Measurements from ENCODE around the gene SLC16A5. TPM values are rescaled to one million over a fixed set of nuclear protein-coding genes. Genes with fewer than 3 reads are reported as not detected.
A peak's percentile ranks its signal among the peaks of the same experiment; 100 is the strongest.

SLC16A5 gene
- total RNA-seq, 8 experiments from 2014 or later = 0.09 to 16.6 (median 5.0) TPM; not detected in 3

DNA sequence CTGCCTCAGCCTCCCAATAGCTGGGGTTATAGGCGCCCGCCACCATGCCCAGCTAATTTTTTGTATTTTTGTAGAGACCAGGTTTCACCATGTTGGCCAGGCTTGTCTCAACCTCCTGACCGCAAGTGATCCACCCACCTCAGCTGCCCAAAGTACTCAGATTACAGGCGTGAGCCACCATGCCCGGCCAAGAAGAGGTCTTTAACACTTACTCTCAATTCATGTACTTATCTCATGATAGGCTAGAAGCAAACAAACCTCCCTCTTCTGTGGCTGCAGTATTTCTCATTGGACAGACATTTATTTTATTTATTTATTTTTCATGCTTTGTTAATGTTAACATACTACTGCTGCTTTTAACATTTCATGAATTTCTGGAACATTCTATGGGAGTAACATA lies 50.8 kb downstream of the SLC16A5 start:
- ATAC-seq (replicated peaks in 6 of 8) = no peak
- 80 to 100% (median 98%) methylated on average over 1 to 5 of the region's 5 CpGs for WGBS, 10 experiments
- in situ Hi-C loops (cut with MboI; ENCODE audit: low pct_unique_long_range_greater_than_20kb in 2 of 9, low sequenced_read_pairs in 9 of 9, unreplicated experiment in 9 of 9) = no loop called here
- Histone ChIP-seq H3K27ac (no peak overlapping the region), H3K4me1 (replicated peaks in 1 of 2) (no peaks in the 10 kb centered on the region), H3K4me3 (no peak overlapping the region)

DNA sequence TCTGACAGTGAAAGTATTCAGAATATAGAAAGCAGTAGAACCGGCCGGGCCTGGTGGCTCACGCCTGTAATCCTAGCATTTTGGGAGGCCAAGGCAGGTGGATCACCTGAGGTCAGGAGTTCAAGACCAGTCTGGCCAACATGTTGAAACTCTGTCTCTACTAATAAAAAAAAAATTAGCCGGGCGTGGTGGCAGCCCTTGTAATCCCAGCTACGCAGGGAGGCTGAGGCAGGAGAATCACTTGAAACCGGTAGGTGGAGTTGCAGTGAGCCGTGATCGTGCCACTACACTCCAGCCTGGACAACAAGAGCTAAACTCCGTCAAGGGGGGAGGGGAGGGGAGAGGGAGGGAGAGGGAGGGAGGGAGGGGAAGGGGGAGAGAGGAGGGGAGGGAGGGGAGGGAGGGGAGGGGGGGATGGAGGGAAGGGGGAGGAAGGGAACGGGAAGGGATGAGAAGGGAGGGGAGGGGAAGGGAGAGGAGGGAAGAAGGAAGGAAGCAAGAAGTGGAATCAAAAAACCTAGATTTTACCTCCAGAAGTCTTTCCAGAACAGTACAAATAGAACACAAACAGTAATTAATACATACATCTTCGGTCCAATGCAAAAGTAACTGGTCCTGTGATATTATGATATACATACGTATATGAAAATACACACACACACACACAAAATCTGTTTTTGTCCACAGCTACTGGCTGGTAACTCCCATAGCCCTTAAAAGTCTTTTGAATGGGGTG lies 54.6 kb downstream of the SLC16A5 start:
- ATAC-seq (replicated peaks in 6 of 8) = no peak
- 73 to 100% (median 100%) methylated on average over 1 to 3 of the region's 13 CpGs; no CpG with 5 or more reads in 2 of the 10 experiments for WGBS, 10 experiments
- no peak overlapping the region for H3K4me3 ChIP-seq
- no peaks in the 10 kb centered on the region for H3K4me1 ChIP-seq (replicated peaks in 1 of 2)
- H3K27ac ChIP-seq = no peak overlapping the region
- in situ Hi-C loops (cut with MboI; ENCODE audit: low pct_unique_long_range_greater_than_20kb in 2 of 9, low sequenced_read_pairs in 9 of 9, unreplicated experiment in 9 of 9) = no loop called here

DNA sequence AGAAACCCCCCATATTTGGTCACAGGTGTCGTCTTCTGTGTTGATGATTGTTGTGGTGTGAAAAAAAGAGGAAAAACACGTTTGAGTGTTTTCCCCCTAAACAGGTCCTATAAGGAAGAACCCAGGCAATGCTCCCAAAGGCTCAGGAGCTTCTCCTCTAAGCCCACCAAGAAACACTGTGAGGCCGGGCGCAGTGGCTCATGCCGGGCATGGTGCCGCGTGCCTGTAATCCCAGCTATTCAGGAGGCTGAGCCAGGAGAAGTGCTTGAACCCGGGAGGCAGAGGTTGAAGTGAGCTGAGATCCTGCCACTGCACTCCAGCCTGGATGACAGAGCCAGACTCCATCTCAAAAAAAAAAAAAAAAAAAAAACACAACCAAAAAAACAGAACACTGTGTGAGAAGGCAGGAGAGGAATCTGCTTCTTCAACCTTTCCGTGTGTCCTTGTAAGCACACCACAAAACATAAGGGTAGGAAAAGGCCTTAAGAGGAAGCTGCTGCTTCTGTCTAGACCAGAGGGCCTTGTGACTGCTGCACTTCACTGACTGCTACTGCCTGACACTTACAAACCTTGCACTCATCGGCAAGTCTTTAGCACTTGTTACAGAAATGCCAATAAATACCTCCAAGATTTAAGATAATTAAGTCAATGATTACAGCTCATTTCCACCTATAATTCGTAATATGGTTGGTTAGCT lies 57.2 kb downstream of the SLC16A5 start:
- ATAC-seq (replicated peaks in 6 of 8) = no peak
- Histone ChIP-seq H3K4me1 (replicated peaks in 1 of 2) (peaks cover 1 to 3% of the 10 kb centered on the region in 2 donors), H3K27ac (no peak overlapping the region), H3K4me3 (no peak overlapping the region)
- in situ Hi-C loops (cut with MboI; ENCODE audit: low pct_unique_long_range_greater_than_20kb in 2 of 9, low sequenced_read_pairs in 9 of 9, unreplicated experiment in 9 of 9) = no loop called here
- 83 to 100% (median 95%) methylated on average over 1 to 9 of the region's 11 CpGs for WGBS, 10 experiments

DNA sequence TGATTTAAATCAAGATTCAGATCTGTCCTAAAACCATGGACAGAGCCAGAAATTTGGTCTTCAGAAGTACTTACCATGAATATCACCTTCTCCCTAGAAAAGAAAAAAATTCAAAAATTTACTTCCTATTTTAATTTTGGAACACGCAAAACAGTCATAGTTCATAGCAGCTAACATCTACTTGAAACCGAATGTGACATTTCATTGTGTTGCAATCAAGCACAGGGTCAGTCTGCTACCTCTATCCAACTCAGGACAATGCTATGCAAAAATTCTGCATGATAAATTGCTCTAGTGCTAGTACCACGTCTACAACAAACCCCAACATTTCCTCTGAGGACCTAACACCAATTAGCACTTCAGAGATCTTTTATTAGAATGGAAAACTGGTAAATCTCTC lies 58.8 kb downstream of the SLC16A5 start:
- peaks cover 15 to 17% of the 10 kb centered on the region in 2 donors for H3K4me1 ChIP-seq (replicated peaks in 1 of 2)
- WGBS, 10 experiments = 43 to 100% (median 88%) methylated on average over 1 to 3 of the region's 3 CpGs; no CpG with 5 or more reads in 1 of the 10 experiments
- in situ Hi-C loops (cut with MboI; ENCODE audit: low pct_unique_long_range_greater_than_20kb in 2 of 9, low sequenced_read_pairs in 9 of 9, unreplicated experiment in 9 of 9) = no loop called here
- H3K27ac ChIP-seq = no peak overlapping the region
- H3K4me3 ChIP-seq = no peak overlapping the region
- no peak for ATAC-seq (replicated peaks in 6 of 8)

DNA sequence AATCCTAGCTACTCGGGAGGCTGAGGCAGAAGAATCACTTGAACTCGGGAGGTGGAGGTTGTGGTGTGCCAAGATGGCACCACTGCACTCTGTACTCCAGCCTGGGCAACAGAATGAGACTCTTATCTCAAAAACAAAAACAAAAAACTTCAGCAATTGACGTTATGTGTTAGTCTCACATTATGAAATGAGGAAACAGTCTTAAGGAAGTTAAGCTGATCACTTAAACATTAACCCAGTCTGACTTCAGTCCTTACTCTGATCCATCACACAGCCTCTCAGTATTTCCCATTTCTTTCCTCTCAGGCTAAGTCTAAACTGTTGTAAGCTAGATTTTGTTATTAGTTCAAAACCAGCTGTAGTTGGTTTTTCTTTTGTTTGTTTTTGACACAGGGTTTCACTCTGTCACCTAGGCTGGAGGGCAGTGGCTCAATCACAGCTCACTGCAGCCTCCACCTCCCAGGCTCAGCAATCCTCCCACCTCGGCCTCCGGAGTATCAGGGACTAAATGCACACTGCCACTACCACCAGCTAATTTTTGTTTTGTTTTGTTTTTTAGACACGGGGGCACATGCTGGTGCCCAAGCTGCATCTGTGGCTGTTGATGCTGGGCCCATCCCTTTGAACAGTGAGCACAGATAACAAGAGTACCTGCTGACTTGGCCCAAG lies 60.3 kb downstream of the SLC16A5 start:
- no peak for ATAC-seq (replicated peaks in 6 of 8)
- WGBS, 10 experiments = 82 to 100% (median 100%) methylated on average over 1 to 5 of the region's 6 CpGs; no CpG with 5 or more reads in 3 of the 10 experiments
- peaks cover 15 to 20% of the 10 kb centered on the region in 2 donors for H3K4me1 ChIP-seq (replicated peaks in 1 of 2)
- in situ Hi-C loops (cut with MboI; ENCODE audit: low pct_unique_long_range_greater_than_20kb in 2 of 9, low sequenced_read_pairs in 9 of 9, unreplicated experiment in 9 of 9) = no loop called here
- H3K27ac ChIP-seq = no peak overlapping the region
- H3K4me3 ChIP-seq = no peak overlapping the region

DNA sequence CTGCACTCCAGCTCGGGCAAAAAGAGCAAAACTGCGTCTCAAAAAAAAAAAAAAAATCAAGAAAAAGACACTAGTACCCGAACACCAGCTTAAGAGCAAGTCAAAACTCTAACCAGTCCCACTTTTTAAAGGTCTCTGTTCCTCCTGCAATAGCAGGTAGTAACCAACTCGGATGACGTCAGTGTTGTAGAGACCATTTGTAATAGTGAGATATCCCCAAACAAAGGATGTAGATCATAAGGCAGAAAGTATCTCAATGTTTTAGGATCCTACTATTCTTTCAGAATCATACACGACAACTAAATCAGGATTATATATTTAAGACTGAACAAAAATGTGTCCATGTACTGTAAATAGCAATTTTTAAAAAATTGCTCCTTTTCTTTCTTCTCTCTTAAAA lies 64.2 kb downstream of the SLC16A5 start:
- WGBS, 10 experiments = 16 to 100% (median 65%) methylated on average over 1 to 6 of the region's 6 CpGs
- no peak for ATAC-seq (replicated peaks in 6 of 8)
- Histone ChIP-seq H3K27ac (peak overlapping the region; percentile 9 to 85), H3K4me1 (replicated peaks in 1 of 2) (peaks cover 19 to 26% of the 10 kb centered on the region in 2 donors), H3K4me3 (peak overlapping the region; percentile 88 to 98 (median 91))
- in situ Hi-C loops (cut with MboI; ENCODE audit: low pct_unique_long_range_greater_than_20kb in 2 of 9, low sequenced_read_pairs in 9 of 9, unreplicated experiment in 9 of 9) = no loop called here

DNA sequence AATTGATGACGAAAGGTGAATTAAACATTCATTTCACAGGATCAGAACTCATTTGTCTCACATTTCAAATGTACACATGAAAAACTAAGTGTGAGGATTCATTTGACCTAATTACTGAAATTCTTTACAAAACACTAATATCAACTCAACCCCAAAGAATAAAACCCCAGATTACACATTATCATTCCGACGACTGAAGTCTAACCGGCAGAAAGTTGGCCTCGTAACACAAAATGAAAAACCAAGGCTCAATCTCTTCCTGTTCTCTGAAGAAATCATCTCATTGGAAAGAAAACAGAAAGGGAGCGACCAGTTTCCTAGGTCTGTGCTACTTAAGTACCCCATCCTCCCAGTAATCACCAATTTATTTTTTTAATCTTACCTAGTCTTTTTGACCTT lies 64.8 kb downstream of the SLC16A5 start:
- ATAC-seq (replicated peaks in 6 of 8) = no peak
- peak overlapping the region; percentile 85 to 87 for H3K27ac ChIP-seq
- in situ Hi-C loops (cut with MboI; ENCODE audit: low pct_unique_long_range_greater_than_20kb in 2 of 9, low sequenced_read_pairs in 9 of 9, unreplicated experiment in 9 of 9) = no loop called here
- peak overlapping the region; percentile 88 to 98 (median 91) for H3K4me3 ChIP-seq
- WGBS, 10 experiments = 0 to 96% (median 5%) methylated on average over 1 to 6 of the region's 6 CpGs
- peaks cover 19 to 26% of the 10 kb centered on the region in 2 donors for H3K4me1 ChIP-seq (replicated peaks in 1 of 2)

DNA sequence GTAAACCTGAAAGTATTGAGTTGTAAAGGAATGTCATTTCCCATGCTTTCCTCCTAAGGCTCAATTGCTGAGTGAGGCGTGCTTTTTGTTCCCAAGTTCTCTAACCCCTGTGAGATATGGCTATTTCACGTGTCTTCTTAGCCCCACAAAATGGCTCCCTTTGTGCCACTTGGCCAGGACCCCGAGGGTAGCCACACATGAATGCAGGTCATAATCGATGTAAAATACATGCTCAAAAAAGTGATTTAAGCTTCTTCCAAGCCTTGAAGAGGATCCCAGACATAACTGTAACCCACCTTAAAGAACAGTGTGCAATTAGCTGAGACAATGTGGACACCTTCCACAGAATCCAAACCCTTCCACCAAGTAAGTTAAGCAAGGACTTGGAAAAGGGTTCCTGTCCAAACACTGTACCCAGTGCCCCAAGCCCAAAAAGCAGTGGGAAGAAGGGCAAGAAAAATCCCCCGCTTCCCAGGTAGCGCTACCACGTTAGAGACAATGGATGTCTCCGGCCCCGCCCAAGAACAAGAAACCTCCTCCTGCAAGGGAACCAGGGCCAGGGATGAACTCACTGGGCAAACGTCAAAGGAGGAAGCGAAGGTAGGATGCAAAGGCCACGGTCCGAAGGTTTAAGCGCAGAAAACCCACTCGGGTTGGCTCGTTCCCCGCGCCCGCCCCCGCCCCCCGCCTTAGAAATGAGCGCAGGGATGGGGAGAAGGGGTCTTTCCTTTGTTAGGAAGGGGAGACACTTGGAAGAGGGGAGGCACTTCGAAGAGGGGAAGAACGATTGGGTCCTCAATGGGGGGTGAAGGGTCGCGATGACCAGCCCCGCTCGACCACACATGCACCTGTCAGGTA lies 65.4 kb downstream of the SLC16A5 start:
- in situ Hi-C loops (cut with MboI; ENCODE audit: low pct_unique_long_range_greater_than_20kb in 2 of 9, low sequenced_read_pairs in 9 of 9, unreplicated experiment in 9 of 9) = no loop called here
- peak overlapping the region; percentile 85 to 87 for H3K27ac ChIP-seq
- peak overlapping the region; percentile 88 to 98 (median 91) for H3K4me3 ChIP-seq
- H3K4me1 ChIP-seq (replicated peaks in 1 of 2) = peaks cover 19 to 26% of the 10 kb centered on the region in 2 donors
- WGBS, 10 experiments = 0 to 40% (median 0%) methylated on average over 1 to 8 of the region's 28 CpGs
- ATAC-seq (replicated peaks in 6 of 8) = peak in 4 of 8 experiments; percentile 1 to 3 (median 2)

DNA sequence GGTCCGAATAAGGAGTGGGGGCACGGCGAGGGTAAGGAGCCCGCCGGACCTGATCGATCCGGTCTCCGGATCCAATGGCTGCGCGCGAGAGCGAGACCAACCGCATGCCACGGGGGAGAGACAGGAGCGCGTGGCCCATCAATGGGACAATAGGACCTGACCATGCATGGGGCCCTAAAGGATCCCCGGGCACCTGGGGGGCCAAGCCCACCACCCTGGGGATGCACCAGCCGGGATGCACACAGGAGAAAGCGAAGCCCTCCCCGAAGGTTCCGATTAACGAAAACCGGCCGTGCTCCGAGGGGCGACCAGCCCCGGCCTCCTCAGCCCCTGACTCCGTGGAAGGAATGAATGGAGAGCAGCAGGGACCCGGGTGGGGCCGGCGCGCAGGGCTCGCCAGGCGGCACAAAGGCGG lies 66.0 kb downstream of the SLC16A5 start:
- Histone ChIP-seq H3K4me1 (replicated peaks in 1 of 2) (peaks cover 19 to 26% of the 10 kb centered on the region in 2 donors), H3K27ac (peak overlapping the region; percentile 85 to 87), H3K4me3 (peak overlapping the region; percentile 88 to 98 (median 91))
- in situ Hi-C loops (cut with MboI; ENCODE audit: low pct_unique_long_range_greater_than_20kb in 2 of 9, low sequenced_read_pairs in 9 of 9, unreplicated experiment in 9 of 9) = no loop called here
- ATAC-seq (replicated peaks in 6 of 8) = peak; percentile 4 to 42 (median 24)
- WGBS, 10 experiments = 1% methylated on average over 17 of the region's 35 CpGs; no CpG with 5 or more reads in 9 of the 10 experiments

DNA sequence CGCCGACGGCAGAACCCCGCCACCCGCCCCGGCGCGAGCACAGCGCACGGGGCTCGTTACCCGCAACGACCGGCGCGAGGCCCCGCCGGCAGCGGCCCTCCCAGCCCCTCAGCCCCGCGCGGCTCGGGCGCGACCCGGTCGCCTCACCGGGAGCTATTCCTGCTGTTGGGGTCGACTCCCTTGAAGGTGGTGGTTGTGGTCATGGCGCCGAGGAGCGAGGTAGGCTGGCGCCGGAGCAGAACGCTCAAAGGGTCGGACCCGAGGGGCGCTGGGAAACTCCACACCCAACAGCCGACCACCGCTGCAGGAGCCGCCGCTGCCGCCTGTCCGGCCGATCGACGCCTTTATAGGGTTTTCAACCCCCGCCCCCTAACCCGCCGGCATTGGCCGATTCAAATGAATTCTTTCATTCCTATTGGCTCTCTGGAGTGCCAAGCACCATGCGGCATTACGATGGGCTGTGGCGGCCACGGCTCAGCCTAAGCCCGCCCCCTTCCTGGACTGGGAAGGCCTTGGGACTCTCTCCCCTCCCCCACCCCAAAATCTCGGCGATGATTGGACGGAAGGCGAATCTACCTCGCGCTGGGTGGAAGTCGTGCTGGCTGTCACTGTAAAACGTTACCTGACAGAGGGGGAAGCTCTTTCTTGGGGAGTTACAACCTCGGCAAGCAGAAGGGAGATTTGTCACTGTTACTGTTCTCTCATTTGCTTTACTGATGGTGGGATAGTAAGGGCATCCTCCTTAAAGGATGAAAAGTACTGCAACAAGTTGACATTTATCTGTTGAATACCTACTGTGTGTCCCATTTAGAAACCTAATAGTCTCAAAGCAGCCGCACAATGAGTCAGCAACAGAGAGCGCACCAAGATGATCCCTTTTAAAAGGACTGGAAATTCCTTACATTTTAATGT lies 66.7 kb downstream of the SLC16A5 start, which contains the start of gene JPT1:
Gene JPT1, minus strand, starts transcription at position 318 of the 912 bp plus-strand sequence. Its CDS starts 115 bp downstream, at position 203.
- Histone ChIP-seq H3K27ac (peak within 1 kb of the TSS; percentile 85 to 87), H3K4me3 (peak within 1 kb of the TSS; percentile 88 to 98 (median 91)), H3K4me1 (replicated peaks in 1 of 2) (peaks cover 19 to 26% of the 10 kb centered on the region in 2 donors)
- peak; percentile 94 to 96 (median 94) for ATAC-seq (replicated peaks in 6 of 8)
- in situ Hi-C loops (cut with MboI; ENCODE audit: low pct_unique_long_range_greater_than_20kb in 2 of 9, low sequenced_read_pairs in 9 of 9, unreplicated experiment in 9 of 9) = no loop called here
- WGBS, 10 experiments = 0 to 47% (median 20%) methylated on average over 1 to 19 of the region's 67 CpGs; no CpG with 5 or more reads in 1 of the 10 experiments

DNA sequence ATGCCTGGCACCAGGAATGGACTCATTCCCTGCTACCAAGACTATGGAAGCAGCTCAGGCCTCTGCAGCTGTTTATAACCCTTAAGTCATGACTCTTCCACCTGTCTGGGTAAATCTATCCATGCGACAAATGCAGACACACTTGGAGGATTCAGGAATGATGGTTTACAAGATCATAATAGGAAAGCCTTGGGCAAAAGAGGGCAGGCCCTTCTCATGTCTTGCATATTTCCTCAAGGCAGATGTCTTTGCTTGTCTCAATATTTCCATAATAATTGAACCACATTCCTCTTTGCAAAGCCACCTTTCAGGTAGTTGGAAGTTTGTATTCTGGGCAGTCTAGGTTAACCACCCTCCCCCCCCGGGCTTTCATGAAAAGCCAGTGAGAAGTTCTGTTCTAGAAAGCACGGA lies 67.4 kb downstream of the SLC16A5 start:
- WGBS, 10 experiments = 73 to 100% (median 86%) methylated on average over 1 to 3 of the region's 3 CpGs; no CpG with 5 or more reads in 1 of the 10 experiments
- H3K4me3 ChIP-seq = no peak overlapping the region
- in situ Hi-C loops (cut with MboI; ENCODE audit: low pct_unique_long_range_greater_than_20kb in 2 of 9, low sequenced_read_pairs in 9 of 9, unreplicated experiment in 9 of 9) = no loop called here
- peak overlapping the region in 1 of 2 donors; percentile 43 for H3K27ac ChIP-seq
- ATAC-seq (replicated peaks in 6 of 8) = no peak
- peaks cover 16 to 21% of the 10 kb centered on the region in 2 donors for H3K4me1 ChIP-seq (replicated peaks in 1 of 2)
